Activated CD4-positive, alpha-beta T cell treated with anti-CD3 and anti-CD28 coated beads for 24 hours (primary cell): ENCODE measurements around the gene RAPGEF2.

Experiments
- DNase-seq, 2 donors: peaks; one replicate each; pipeline ENCODE4 v3.0.0-alpha.2; 2020; ENCODE audit warnings: low read depth in 2 of 2

Gene RAPGEF2

DNA sequence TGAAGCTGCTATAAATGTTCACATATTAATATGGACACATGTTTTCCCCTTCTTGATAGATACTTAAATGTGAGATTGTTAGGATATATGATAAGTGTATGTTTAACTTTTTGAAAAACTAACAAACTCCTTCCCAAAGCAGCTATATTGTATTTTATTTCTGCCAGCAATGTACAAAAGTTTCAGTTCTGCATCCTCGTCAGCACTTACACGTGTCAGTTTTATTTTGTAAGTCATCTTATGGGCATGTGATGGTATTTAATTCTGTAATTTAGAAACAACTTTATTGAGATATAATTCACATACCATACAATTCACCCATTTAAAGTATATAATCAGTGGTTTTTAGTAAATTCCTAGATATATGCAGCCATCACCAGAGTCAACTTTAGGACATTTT lies 31.6 kb downstream of the RAPGEF2 start:
- DNase-seq = no peak

- DNase-seq = no peak
Observed at GRCh38 chr4:159137176-159137575, 34.3 kb downstream of the RAPGEF2 start.

GRCh38 chr4:159138436-159138835 lies 35.6 kb downstream of the RAPGEF2 start:
- DNase-seq = no peak

DNA sequence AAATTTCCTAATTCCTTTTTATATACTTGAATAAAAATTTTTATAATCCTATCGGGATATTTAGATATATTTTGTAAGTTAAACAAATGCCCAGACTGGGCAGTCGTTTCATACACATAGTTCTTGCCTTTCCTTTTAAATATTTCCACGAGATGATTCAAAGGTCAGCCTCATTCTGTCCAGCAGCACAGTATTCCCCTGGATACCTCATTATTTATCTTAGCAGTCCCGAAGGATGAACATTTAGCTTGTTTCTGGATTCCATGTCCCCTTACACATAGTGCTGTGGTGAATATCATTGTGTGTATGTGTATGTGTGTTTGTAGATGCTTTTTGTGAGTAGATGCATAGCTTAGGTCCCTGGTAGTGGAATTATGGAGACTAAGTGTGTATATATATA lies 38.3 kb downstream of the RAPGEF2 start:
- no peak for DNase-seq

- no peak for DNase-seq
Observed at GRCh38 chr4:159142241-159142640, 39.4 kb downstream of the RAPGEF2 start.

- DNase-seq = no peak
Observed at GRCh38 chr4:159142681-159143384, 40.0 kb downstream of the RAPGEF2 start.

- no peak for DNase-seq
Observed at GRCh38 chr4:159143687-159144086, 40.8 kb downstream of the RAPGEF2 start.

GRCh38 chr4:159144112-159144694 lies 41.3 kb downstream of the RAPGEF2 start:
- no peak for DNase-seq

- no peak for DNase-seq
Observed at GRCh38 chr4:159145318-159145991, 42.6 kb downstream of the RAPGEF2 start.

- DNase-seq = no peak
Observed at GRCh38 chr4:159145992-159146330, 43.1 kb downstream of the RAPGEF2 start.

- no peak for DNase-seq
Observed at GRCh38 chr4:159146488-159146887, 43.6 kb downstream of the RAPGEF2 start.

GRCh38 chr4:159148441-159148840 lies 45.6 kb downstream of the RAPGEF2 start:
- no peak for DNase-seq

- no peak for DNase-seq
Observed at GRCh38 chr4:159149666-159150065, 46.8 kb downstream of the RAPGEF2 start.

DNA sequence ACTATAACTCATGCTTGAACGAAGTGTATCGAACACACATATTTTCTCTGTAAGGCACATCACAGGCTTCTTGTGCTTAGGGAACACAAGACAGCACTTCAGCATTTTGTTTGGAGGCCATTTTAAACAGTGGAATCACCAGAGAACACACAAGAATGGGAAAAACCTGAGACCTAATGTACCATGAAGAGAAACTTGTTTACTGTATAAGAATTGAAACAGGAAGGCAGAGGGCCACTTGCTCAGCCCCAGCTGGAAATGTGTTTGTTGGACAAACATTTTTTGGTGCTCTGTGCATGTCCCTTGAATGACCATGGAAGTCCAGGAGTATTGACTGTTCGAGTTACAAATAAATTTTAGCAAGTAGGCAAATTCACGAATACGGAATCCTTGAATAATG lies 47.5 kb downstream of the RAPGEF2 start:
- no peak for DNase-seq

DNA sequence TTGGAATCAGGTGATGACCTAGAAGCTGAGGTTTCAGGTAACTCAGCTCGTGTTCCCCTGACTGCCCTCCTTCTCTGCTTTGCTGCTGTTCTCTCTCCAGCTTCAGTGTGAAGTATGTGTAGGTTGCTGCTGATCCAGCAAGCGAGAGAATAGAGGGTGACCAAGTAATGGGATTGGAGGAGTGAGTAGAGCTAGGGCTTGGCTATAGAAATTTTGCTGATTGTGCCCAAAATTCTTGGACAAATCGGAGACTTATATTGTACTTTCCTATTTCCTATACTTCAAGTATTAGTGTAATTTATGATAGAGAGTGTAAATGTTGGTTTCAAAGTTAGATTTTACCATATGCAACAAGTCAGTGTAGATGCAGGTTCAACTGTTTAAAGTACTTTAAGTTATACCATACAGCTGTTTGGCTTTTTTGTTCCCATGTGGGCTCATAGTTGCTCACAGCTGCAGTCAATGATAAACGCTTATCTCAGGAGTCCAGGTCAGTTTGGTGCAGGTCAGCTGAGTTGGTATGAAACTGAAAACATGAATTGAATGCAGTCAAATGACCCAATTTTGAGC lies 48.0 kb downstream of the RAPGEF2 start:
- DNase-seq = no peak

- DNase-seq = no peak
Observed at GRCh38 chr4:159151689-159152088, 48.8 kb downstream of the RAPGEF2 start.

DNA sequence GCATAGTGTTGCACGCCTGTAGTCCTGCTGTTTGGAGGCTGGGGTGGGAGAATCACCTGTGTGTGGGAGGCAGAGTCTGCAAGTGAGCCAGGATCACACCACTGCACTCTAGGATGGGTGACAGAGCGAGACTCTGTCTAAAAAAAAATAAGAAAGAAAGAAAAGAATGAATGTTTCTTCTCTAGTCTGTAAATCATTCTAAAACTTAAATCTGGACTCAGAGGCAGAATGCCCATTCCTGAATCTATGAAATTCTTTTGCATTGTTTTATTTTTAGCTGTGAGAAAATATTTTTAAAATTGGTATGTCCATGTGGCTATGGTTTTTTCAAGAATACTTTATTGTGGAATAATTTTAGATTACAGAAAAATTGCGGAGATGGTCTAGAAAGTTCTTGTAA lies 49.3 kb downstream of the RAPGEF2 start:
- DNase-seq = no peak

DNA sequence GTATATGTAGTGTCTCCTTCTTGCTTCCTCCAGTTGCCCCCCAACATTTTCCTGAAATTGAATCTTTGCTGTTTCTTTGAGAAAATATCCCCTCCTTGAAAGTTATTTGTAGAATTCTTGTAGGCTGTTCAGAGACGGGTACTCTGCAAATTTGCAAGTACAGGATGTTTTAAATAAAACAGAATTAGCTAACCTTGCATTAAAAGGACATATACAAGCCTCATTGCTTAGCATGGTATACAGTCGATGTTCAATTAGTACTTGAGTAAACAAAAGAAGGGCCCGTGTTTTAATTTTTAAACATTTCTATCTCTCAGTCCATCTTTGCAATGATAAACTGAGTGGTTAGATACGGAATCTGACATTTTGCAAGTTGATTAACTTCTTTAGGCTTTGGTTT lies 50.8 kb downstream of the RAPGEF2 start:
- DNase-seq = no peak

DNA sequence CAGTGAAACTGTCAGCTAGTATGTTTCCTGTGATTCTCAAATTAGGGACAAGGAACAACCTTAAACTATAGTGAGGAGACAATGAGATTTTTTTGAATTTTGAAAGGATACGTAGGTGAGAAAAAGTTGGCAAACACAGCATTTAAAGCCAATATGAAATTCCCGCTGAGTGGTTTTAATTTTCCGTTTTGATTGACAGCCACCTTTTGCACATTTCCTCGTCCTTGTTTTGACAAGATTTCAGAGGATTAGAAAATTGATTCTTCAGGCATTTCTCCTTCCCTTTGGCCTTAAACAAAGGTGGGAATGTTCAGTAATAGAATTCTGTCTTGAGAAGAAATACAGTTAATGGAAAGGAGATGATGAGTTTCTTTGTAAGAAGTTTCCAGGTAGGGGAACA lies 52.2 kb downstream of the RAPGEF2 start:
- DNase-seq = no peak

GRCh38 chr4:159158083-159158617 lies 55.3 kb downstream of the RAPGEF2 start:
- no peak for DNase-seq

DNA sequence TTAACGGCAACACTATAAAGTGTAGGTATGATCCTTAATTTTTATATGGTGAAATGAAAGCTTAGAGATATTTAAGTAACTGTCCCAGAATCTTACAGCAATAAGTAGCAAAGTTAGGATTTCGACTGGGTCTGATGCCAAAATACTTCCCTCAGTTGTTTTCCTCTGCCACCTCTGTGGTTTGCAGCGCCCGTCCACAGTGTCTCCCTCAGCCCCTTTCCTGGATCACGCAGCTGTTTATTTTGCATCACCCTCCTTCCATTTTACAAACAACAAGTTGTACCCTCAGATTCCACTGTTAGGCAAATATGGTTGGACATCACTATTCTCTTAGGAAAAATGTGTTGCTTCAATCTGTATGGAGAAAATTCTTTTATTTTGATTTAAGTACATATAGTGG lies 56.1 kb downstream of the RAPGEF2 start:
- DNase-seq = no peak

GRCh38 chr4:159159611-159160010 lies 56.7 kb downstream of the RAPGEF2 start:
- DNase-seq = no peak

DNA sequence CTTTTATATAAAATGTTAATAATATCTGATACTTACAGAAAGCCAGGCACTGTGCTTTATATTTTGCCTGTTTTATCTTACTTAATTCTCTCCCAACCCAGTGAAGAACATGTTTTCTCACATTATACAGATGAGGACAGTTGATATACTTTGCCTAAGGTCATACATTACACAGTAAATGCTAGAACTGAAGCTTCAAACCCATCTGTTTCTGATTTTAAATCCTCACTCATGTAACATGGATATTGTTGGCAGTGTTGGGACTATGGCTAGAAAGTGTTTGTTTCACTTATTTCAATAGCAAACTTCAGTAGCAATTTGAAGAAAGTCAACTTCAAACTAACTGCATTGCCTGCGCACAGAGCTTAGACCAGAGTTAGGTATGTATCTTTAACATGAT lies 57.4 kb downstream of the RAPGEF2 start:
- no peak for DNase-seq
